ENCODE results near the gene NPPA. TPM values are rescaled to one million over a fixed set of nuclear protein-coding genes. Genes with fewer than 3 reads are reported as not detected.
"Not testable (repeated sequence)": the region's sequence is repeated elsewhere in the genome, so short reads cannot be mapped to it uniquely, and the experiment has no call there.

Gene NPPA
- polyA plus RNA-seq, 1 donor, result 0.81 TPM

- DNase-seq, result no peak
These were observed 40.5 kb downstream of the NPPA start for GRCh38 chr1:11807133-11807532.

GRCh38 chr1:11806307-11806936 lies 41.2 kb downstream of the NPPA start:
- no peak for DNase-seq

GRCh38 chr1:11805422-11806306 lies 41.9 kb downstream of the NPPA start, which contains the start of the genes CLCN6 and MTHFR:
TSS of gene CLCN6 (plus strand) at chr1:11806191. CDS start at chr1:11806263, 72 bp downstream.
TSS of gene MTHFR (minus strand) at chr1:11805964. CDS start at chr1:11803116, 2,848 bp downstream.
- DNase-seq, result peak; percentile 98

GRCh38 chr1:11804666-11805421 lies 42.7 kb downstream of the NPPA start:
- DNase-seq, result peak; percentile 56

GRCh38 chr1:11803924-11804665 lies 43.5 kb downstream of the NPPA start:
- DNase-seq, result not testable (repeated sequence)

GRCh38 chr1:11802973-11803885 lies 44.4 kb downstream of the NPPA start:
- peak; percentile 92 for DNase-seq

GRCh38 chr1:11802616-11802972 lies 45.0 kb downstream of the NPPA start:
- DNase-seq, result no peak

GRCh38 chr1:11800756-11801433 lies 46.7 kb downstream of the NPPA start:
- DNase-seq, result no peak

- DNase-seq, result no peak
These were observed 47.2 kb downstream of the NPPA start for GRCh38 chr1:11800391-11800755.

GRCh38 chr1:11799896-11800295 lies 47.7 kb downstream of the NPPA start:
- no peak for DNase-seq

GRCh38 chr1:11799099-11799498 lies 48.5 kb downstream of the NPPA start:
- DNase-seq, result no peak

- no peak for DNase-seq
These were observed 49.9 kb downstream of the NPPA start for GRCh38 chr1:11797525-11798216.

GRCh38 chr1:11796036-11796828 lies 51.4 kb downstream of the NPPA start:
- DNase-seq, result peak; percentile 63

Other genes with a start within 250 kb of the NPPA start
- gene FBXO2, start 193.4 kb downstream of the NPPA start, polyA plus RNA-seq (ENCODE audit: insufficient read length), result 0.35 TPM
- 12.4 TPM for gene FBXO44, start 192.9 kb downstream of the NPPA start, polyA plus RNA-seq (ENCODE audit: insufficient read length)
- gene FBXO6, start 183.6 kb downstream of the NPPA start, polyA plus RNA-seq (ENCODE audit: insufficient read length), result 3.7 TPM
- 35.7 TPM for gene MAD2L2, start 166.6 kb downstream of the NPPA start, polyA plus RNA-seq (ENCODE audit: insufficient read length)
- gene DRAXIN, start 156.1 kb downstream of the NPPA start, polyA plus RNA-seq (ENCODE audit: insufficient read length), result 1.1 TPM
- 37.1 TPM for gene AGTRAP, start 111.6 kb downstream of the NPPA start, polyA plus RNA-seq (ENCODE audit: insufficient read length)
- 0.42 TPM for gene C1orf167, start 85.6 kb downstream of the NPPA start, polyA plus RNA-seq (ENCODE audit: insufficient read length)
- gene MTHFR, start 41.8 kb downstream of the NPPA start, polyA plus RNA-seq (ENCODE audit: insufficient read length), result 24.9 TPM
- 26.6 TPM for gene CLCN6, start 41.6 kb downstream of the NPPA start, polyA plus RNA-seq (ENCODE audit: insufficient read length)
- not detected for gene NPPB, start 11.2 kb upstream of the NPPA start, polyA plus RNA-seq (ENCODE audit: insufficient read length)
- 34.8 TPM for gene KIAA2013, start 78.6 kb upstream of the NPPA start, polyA plus RNA-seq (ENCODE audit: insufficient read length)
- 84.3 TPM for gene PLOD1, start 86.9 kb upstream of the NPPA start, polyA plus RNA-seq (ENCODE audit: insufficient read length)
- 71.4 TPM for gene MFN2, start 132.7 kb upstream of the NPPA start, polyA plus RNA-seq (ENCODE audit: insufficient read length)
- 24.7 TPM for gene MIIP, start 171.7 kb upstream of the NPPA start, polyA plus RNA-seq (ENCODE audit: insufficient read length)
- gene TNFRSF8, start 215.5 kb upstream of the NPPA start, polyA plus RNA-seq (ENCODE audit: insufficient read length), result 0.57 TPM